Panc1 (cell line): ENCODE measurements around the gene TMEM154. TPM values are rescaled to one million over a fixed set of nuclear protein-coding genes. Genes with fewer than 3 reads are reported as not detected.

ENCODE experiments used
- ATAC-seq: fragments of 200-7000 bp; cut with Tn5 transposase; 2 replicates; pipeline ENCODE4 v1.9.1; 2020; ENCODE audit warnings: mild to moderate bottlenecking, moderate library complexity
- BruUV-seq: library from RNA; stranded (reverse); fragments of 400-500 nt; replicated peaks from 2 replicates; lab custom pipeline; 2021; lab: Mats Ljungman, UMichigan
- CTCF ChIA-PET: fragments of 300-600 bp; sonication (Branson Sonifier 250); formaldehyde crosslinking; loops from one replicate; lab custom pipeline; 2022; ENCODE audit warnings: antibody characterized with exemption; lab: Charles Lee
- POLR2A ChIA-PET: fragments of 300-600 bp; sonication (Branson Sonifier 250); formaldehyde crosslinking; loops from one replicate; lab custom pipeline; 2022; ENCODE audit warnings: antibody characterized with exemption; lab: Charles Lee
- DNase-seq: peaks from one replicate; pipeline ENCODE4 v3.0.0-alpha.2; 2010; ENCODE audit warnings: low read depth, low spot score
- H3K27ac ChIP-seq: 2 replicates; pipeline ENCODE4 v1.5.1; 2011; ENCODE audit warnings: mild to moderate bottlenecking, low read length, inconsistent platforms
- H3K27me3 ChIP-seq: fragments of 200-500 bp; sonication (Bioruptor generic); 2 replicates; pipeline ENCODE4 v1.6.0; 2014; ENCODE audit warnings: low read length, inconsistent platforms; ENCODE audit not compliant: control insufficient read depth, insufficient read depth
- H3K36me3 ChIP-seq: fragments of 200-500 bp; sonication (Bioruptor generic); 2 replicates; pipeline ENCODE4 v1.5.1; 2014; ENCODE audit warnings: inconsistent platforms, mild to moderate bottlenecking, low read length, moderate library complexity; ENCODE audit not compliant: control insufficient read depth, insufficient read depth
- H3K4me1 ChIP-seq: 2 replicates; pipeline ENCODE4 v1.5.1; 2011; ENCODE audit warnings: inconsistent platforms, mild to moderate bottlenecking, low read length, moderate library complexity; ENCODE audit not compliant: control insufficient read depth, insufficient read depth
- H3K4me3 ChIP-seq, 2 experiments: 2 replicates each; pipeline ENCODE4 v1.5.1; 2011 to 2012; ENCODE audit warnings: low read depth in 2 of 2, low read length in 2 of 2, mild to moderate bottlenecking in 2 of 2, inconsistent platforms in 1 of 2, moderate library complexity in 1 of 2
- H3K9me3 ChIP-seq: fragments of 200-500 bp; sonication (Bioruptor generic); 2 replicates; pipeline ENCODE4 v1.5.1; 2014; ENCODE audit warnings: low read depth, mild to moderate bottlenecking, inconsistent platforms, low read length, moderate library complexity; ENCODE audit not compliant: control insufficient read depth, insufficient read depth
- CTCF ChIP-seq: fragments of 450-650 bp; IDR thresholded peaks from 2 replicates; pipeline ENCODE4 v1.5.1; 2017; ENCODE audit warnings: mild to moderate bottlenecking
- POLR2AphosphoS5 ChIP-seq: IDR thresholded peaks from 2 replicates; pipeline ENCODE4 v1.6.1; 2012; ENCODE audit warnings: mild to moderate bottlenecking, low read depth, low read length, moderate library complexity
- REST ChIP-seq, 2 experiments: IDR thresholded peaks; 2 replicates each; pipeline ENCODE4 v1.6.1; 2011 to 2012; ENCODE audit warnings: low read depth in 2 of 2, control low read depth in 1 of 2, low read length in 1 of 2, mild to moderate bottlenecking in 1 of 2, moderate library complexity in 1 of 2; ENCODE audit not compliant: insufficient read depth in 1 of 2
- SIN3A ChIP-seq: IDR thresholded peaks from 2 replicates; pipeline ENCODE4 v1.6.1; 2012; ENCODE audit warnings: low read depth, mild to moderate bottlenecking, low read length, moderate library complexity, borderline replicate concordance; ENCODE audit not compliant: insufficient read depth
- TCF7L2 ChIP-seq: IDR thresholded peaks from 2 replicates; pipeline ENCODE4 v1.6.1; 2011; ENCODE audit warnings: mild to moderate bottlenecking, low read depth, low read length, inconsistent platforms
- in situ Hi-C: cut with HindIII; loops from 2 replicates; pipeline ENCODE4 v1.10.0; 2016; ENCODE audit warnings: low sequenced_read_pairs, low pct_unique_long_range_greater_than_20kb
- intact Hi-C: fragments of 100-400 bp; cut with micrococcal nuclease; formaldehyde crosslinking; loops from one replicate; pipeline ENCODE4 v1.10.0; 2022; ENCODE audit not compliant: unreplicated experiment
- total RNA-seq: library from RNA; stranded (reverse); gene quantifications from one replicate; pipeline ENCODE4 v1.2.1, GENCODE V29; 2021; ENCODE audit not compliant: unreplicated experiment

TMEM154 gene
- total RNA-seq, 1 experiment from 2014 or later = 0.15 TPM

DNA sequence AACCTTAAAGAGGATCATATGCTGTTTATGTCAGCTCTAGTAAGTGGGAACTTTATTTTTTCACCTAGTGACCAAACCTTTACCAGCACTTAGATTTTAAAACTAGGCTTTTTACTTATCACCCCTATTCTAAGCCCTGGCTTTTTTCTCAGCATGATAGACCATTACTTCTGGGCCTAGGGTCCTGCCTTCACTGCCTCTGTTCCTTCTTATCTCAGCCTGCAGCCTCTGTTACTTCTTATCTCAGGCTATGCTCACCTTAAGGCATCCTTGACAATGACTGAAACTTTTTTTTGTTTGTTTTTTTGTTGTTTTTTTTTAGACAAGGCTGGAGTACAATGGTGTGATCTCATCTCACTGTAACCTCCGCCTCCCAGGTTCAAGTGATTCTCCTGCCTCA, 59.6 kb downstream of the TMEM154 start:
- no TSS peak for BruUV-seq
- TF ChIP-seq SIN3A = no peak
- TF ChIP-seq TCF7L2 = no peak
- no peak for TF ChIP-seq REST (IDR thresholded peaks at IDR 0.05; ENCODE audit: insufficient read depth in 1 of 2, low read depth in 2 of 2, low read length in 1 of 2)
- TF ChIP-seq CTCF = no peak
- Histone ChIP-seq H3K9me3 (no peaks in the 10 kb centered on the region), H3K4me3 (no peak overlapping the region), H3K36me3 (no peaks in the 10 kb centered on the region), H3K27me3 (peaks cover 2% of the 10 kb centered on the region; the same call in 1 of the 2 replicates), H3K4me1 (no peaks in the 10 kb centered on the region), H3K27ac (no peak overlapping the region)
- ATAC-seq (no peak), DNase-seq (no peak)
- intact Hi-C loops = no loop called here
- ChIA-PET POLR2A (no interaction called here), CTCF (no interaction called here)
- in situ Hi-C loops = no loop called here

DNA sequence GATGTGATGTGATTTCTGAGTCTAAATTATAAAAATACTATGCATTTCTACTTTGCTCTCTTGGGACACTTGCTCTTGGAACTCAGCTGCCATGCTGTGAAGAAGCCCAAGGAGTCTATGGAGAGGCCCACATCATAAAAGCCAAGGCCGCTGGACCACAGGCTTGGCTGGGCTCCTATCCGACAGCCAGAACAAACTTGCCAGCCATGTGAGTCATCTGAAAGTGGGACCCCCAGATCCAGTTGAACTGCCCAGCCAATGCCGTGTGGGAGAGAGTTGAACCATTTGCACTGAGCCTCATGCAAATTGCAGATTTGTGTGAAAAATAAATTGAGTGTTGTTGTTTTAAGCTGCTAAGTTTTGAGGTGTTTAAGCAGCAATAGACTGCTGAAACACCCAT, 60.2 kb downstream of the TMEM154 start:
- Histone ChIP-seq H3K4me3 (no peak overlapping the region), H3K9me3 (no peaks in the 10 kb centered on the region), H3K4me1 (no peaks in the 10 kb centered on the region), H3K27ac (no peak overlapping the region), H3K27me3 (peaks cover 2% of the 10 kb centered on the region; the same call in 1 of the 2 replicates), H3K36me3 (no peaks in the 10 kb centered on the region)
- CTCF ChIA-PET = no interaction called here
- DNase-seq (no peak), ATAC-seq (no peak)
- POLR2A ChIA-PET = no interaction called here
- intact Hi-C loops (no loop called here), in situ Hi-C loops (no loop called here)
- no TSS peak for BruUV-seq
- no peak for TF ChIP-seq SIN3A
- no peak for TF ChIP-seq CTCF
- TF ChIP-seq REST (IDR thresholded peaks at IDR 0.05; ENCODE audit: insufficient read depth in 1 of 2, low read depth in 2 of 2, low read length in 1 of 2) = no peak
- no peak for TF ChIP-seq POLR2AphosphoS5
- TF ChIP-seq TCF7L2 = no peak
